ENCODE results near the gene THOP1. TPM values are rescaled to one million over a fixed set of nuclear protein-coding genes. Genes with fewer than 3 reads are reported as not detected.

THOP1 gene
- total RNA-seq, 4 donors from 2014 or later = 24.3 to 142 (median 49.5) TPM

DNA sequence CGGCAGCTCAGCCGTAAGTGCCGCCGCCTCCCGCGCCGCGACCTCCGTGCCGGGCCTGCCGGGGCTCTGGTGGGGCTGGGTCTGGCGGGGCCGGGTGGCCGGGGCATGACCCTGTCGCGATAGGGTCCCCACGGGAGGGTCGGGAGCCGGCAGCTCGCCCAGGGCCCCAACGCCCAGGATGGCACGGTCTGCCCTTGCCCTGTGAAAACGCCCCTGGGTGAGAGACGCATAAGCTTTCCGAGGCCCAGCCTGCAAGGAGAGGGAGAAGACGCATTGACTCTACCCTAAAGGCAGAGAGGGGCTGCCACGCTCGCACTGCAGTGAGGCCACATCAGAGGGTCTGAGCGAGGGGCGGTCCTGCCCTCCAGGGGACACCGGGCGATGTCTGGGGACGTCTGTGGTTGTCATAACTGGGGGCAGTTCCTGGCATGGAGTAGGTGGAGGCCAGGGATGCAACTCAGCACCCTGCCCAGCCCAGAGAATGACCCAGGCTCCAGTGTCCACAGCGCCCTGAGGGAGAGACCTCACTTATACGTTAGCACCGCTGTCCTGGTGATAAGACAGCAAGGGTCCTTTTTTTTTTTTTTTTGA, 34.9 kb downstream of the THOP1 start:
- no peak for TF ChIP-seq POLR2A (IDR thresholded peaks at IDR 0.05)
- TF ChIP-seq, protein P1, sequence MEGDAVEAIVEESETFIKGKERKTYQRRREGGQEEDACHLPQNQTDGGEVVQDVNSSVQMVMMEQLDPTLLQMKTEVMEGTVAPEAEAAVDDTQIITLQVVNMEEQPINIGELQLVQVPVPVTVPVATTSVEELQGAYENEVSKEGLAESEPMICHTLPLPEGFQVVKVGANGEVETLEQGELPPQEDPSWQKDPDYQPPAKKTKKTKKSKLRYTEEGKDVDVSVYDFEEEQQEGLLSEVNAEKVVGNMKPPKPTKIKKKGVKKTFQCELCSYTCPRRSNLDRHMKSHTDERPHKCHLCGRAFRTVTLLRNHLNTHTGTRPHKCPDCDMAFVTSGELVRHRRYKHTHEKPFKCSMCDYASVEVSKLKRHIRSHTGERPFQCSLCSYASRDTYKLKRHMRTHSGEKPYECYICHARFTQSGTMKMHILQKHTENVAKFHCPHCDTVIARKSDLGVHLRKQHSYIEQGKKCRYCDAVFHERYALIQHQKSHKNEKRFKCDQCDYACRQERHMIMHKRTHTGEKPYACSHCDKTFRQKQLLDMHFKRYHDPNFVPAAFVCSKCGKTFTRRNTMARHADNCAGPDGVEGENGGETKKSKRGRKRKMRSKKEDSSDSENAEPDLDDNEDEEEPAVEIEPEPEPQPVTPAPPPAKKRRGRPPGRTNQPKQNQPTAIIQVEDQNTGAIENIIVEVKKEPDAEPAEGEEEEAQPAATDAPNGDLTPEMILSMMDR (IDR thresholded peaks at IDR 0.05) = no peak
- Histone ChIP-seq H3K36me3 (peaks cover 0 to 6% (median 0%) of the 10 kb centered on the region in 3 donors), H3K4me3 (peak overlapping the region; percentile 69 to 98 (median 95)), H3K4me1 (peaks cover 0 to 8% (median 3%) of the 10 kb centered on the region in 4 donors), H3K9me3 (no peaks in the 10 kb centered on the region), H3K27ac (peak overlapping the region; percentile 28 to 83 (median 55)), H3K27me3 (no peaks in the 10 kb centered on the region)
- peak in 1 of 3 donors; percentile 56 for DNase-seq

DNA sequence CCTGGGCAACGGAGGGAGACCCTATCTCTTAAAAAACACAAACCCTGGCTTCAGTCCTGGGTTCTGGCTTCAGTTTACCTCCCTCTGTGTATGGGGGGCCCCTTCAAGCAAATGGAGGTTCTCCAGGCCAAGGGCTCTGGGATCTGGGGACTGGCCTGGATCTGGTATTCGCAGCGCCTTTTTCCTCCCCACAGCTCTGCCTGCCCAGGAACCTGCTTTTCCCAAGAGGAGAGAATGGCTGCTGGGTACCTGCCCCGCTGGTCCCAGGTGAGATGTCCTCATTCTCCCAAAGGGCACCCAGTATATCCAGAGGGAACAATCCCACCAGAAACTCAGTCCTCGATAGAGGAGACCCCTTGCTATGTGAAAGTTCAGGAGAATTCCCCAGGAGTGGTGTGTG, 37.5 kb downstream of the THOP1 start:
- Histone ChIP-seq H3K9me3 (no peaks in the 10 kb centered on the region), H3K36me3 (peaks cover 0 to 14% (median 0%) of the 10 kb centered on the region in 3 donors), H3K27me3 (no peaks in the 10 kb centered on the region), H3K27ac (no peak overlapping the region), H3K4me1 (peaks cover 0 to 8% (median 3%) of the 10 kb centered on the region in 4 donors), H3K4me3 (no peak overlapping the region)
- DNase-seq = no peak
- TF ChIP-seq, protein P1 (IDR thresholded peaks at IDR 0.05) = no peak
- no peak for TF ChIP-seq POLR2A (IDR thresholded peaks at IDR 0.05)

DNA sequence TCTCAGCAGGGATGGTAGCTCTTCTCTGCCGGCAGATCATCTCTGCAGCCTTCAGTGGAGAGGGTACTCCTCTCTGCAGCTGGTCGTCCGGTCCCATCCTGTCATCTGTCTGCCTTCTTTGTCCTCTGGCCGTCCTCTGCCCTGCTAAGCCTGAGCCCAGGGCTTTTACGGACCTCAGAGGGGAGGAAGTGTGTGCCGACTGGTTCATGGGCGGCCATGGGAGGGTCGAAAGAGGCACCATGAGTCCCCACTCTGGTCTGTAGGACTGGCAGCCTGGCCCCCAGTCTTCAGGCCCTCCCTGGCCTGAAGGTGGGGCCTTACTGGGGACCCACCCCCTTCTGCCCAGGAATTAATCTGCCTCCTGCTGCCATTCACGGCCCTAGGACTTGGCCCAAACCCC, 38.3 kb downstream of the THOP1 start:
- Histone ChIP-seq H3K4me1 (peaks cover 0 to 8% (median 3%) of the 10 kb centered on the region in 4 donors), H3K36me3 (peaks cover 0 to 19% (median 0%) of the 10 kb centered on the region in 3 donors), H3K9me3 (no peaks in the 10 kb centered on the region), H3K4me3 (no peak overlapping the region), H3K27ac (no peak overlapping the region), H3K27me3 (no peaks in the 10 kb centered on the region)
- TF ChIP-seq, protein P1 (IDR thresholded peaks at IDR 0.05) = no peak
- TF ChIP-seq POLR2A (IDR thresholded peaks at IDR 0.05) = no peak
- no peak for DNase-seq

DNA sequence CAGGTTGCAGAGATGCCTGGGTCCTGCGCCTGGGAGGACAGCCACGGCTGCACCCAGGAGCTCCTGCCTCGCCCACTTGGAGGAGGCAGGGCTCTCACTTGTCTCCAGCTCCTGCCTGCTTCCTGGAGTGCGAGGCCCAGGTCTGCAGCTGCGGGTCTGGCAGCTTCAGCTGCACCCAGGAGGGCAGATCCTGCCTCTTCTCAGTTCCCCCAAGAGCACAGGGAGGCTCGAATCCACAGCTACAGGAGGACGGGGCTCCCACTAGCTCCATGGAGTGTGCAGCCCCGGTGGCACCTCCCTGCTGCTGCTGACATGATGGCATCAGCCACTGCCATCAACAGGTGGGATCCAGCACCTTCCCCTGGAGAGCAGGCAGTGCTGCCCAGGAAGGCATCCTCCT, 38.8 kb downstream of the THOP1 start:
- peaks cover 0 to 19% (median 0%) of the 10 kb centered on the region in 3 donors for H3K36me3 ChIP-seq
- no peak for DNase-seq
- no peak overlapping the region for H3K4me3 ChIP-seq
- no peaks in the 10 kb centered on the region for H3K9me3 ChIP-seq
- TF ChIP-seq POLR2A (IDR thresholded peaks at IDR 0.05) = no peak
- TF ChIP-seq, protein P1 (IDR thresholded peaks at IDR 0.05) = no peak
- H3K27ac ChIP-seq = no peak overlapping the region
- no peaks in the 10 kb centered on the region for H3K27me3 ChIP-seq
- H3K4me1 ChIP-seq = peaks cover 0 to 8% (median 3%) of the 10 kb centered on the region in 4 donors

DNA sequence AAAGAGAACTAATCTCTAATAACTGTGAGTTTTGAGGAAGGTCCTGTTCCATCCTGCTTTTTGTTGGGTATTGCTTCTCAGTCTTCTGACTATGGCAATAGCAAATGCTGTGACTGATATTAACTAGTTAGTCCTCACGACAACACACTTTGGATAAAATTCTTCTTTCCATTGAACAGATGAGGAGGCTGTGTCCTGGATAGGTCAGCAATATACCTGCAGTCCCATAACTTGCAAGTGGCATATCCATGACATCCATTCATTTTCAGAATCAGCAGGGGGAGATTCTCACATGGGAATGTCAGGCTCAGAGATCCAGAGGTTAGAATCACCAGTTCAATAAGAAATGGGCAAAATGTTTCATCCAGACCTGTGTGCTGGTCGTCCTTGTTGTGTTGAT, 41.7 kb downstream of the THOP1 start:
- no peak for TF ChIP-seq POLR2A (IDR thresholded peaks at IDR 0.05)
- Histone ChIP-seq H3K4me1 (no peaks in the 10 kb centered on the region), H3K36me3 (peaks cover 0 to 20% (median 0%) of the 10 kb centered on the region in 3 donors), H3K27me3 (no peaks in the 10 kb centered on the region), H3K4me3 (no peak overlapping the region), H3K27ac (no peak overlapping the region), H3K9me3 (peaks cover 0 to 3% (median 0%) of the 10 kb centered on the region in 4 donors)
- no peak for DNase-seq

DNA sequence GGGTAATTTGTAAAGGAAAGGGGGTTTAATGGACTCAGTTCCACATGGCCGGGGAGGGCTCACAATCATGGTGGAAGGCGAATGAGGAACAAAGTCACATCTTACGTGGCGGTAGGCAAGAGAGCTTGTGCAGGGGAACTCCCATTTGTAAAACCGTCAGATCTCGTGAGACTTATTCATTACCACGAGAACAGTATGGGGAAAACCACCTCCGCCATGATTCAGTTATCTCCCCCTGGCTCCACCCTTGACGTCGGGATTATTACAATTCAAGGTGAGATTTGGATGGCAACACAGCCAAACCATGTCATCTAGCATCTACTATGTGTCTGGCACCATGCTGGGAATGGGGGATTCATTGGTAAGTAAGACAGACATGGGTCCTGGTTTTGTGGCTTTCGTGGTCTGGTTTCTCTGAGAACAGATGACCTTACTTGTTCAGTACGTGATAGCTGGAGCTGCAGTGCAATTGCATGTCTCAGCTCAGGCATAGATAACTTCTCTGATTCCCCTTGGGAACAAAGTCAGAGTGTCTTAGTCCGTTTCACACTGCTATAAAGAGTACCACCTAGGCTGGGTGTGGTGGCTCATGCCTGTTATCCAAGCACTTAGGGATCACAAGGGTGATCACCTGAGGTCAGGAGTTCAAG, 42.7 kb downstream of the THOP1 start:
- TF ChIP-seq, protein P1 (IDR thresholded peaks at IDR 0.05) = no peak
- no peak for TF ChIP-seq POLR2A (IDR thresholded peaks at IDR 0.05)
- Histone ChIP-seq H3K27me3 (no peaks in the 10 kb centered on the region), H3K36me3 (peaks cover 0 to 30% (median 0%) of the 10 kb centered on the region in 3 donors), H3K4me3 (no peak overlapping the region), H3K9me3 (peaks cover 0 to 9% (median 0%) of the 10 kb centered on the region in 4 donors), H3K4me1 (no peaks in the 10 kb centered on the region), H3K27ac (no peak overlapping the region)
- no peak for DNase-seq
